Erythroblast (primary cell): ENCODE data around the gene TMEM95.

Experiments used
- GATA1 ChIP-seq: IDR thresholded peaks from 2 replicates; pipeline ENCODE4 v1.6.1; 2011; ENCODE audit warnings: low read depth, mild to moderate bottlenecking, control low read depth, low read length, moderate library complexity
- POLR2A ChIP-seq: IDR thresholded peaks from 2 replicates; pipeline ENCODE4 v1.6.1; 2011; ENCODE audit warnings: mild to moderate bottlenecking, low read length

GRCh38 chr17:7406235-7406825 is 51.4 kb downstream of the TMEM95 start:
- TF ChIP-seq POLR2A (no peak), GATA1 (no peak)
